ENCODE data around the gene RASA3.

GRCh38 chr13:114024603-114025404 lies 107.6 kb downstream of the RASA3 start:
- TF ChIP-seq CTCF (IDR thresholded peaks at IDR 0.05) (no peak), POLR2A (IDR thresholded peaks at IDR 0.05) (no peak)

Data from right lobe of liver (tissue), 4 donors.